Left ventricle myocardium superior (tissue), 1 donor: ENCODE data around the gene HMBS. TPM values are rescaled to one million over a fixed set of nuclear protein-coding genes. Genes with fewer than 3 reads are reported as not detected.
"Not testable (repeated sequence)": the region's sequence is repeated elsewhere in the genome, so short reads cannot be mapped to it uniquely, and the experiment has no call there.

ENCODE experiments used
- ATAC-seq: fragments of 200-7000 bp; cut with Tn5 transposase; one replicate; pipeline ENCODE4 v1.9.1; 2020; ENCODE audit warnings: mild to moderate bottlenecking, moderate library complexity
- DNase-seq: peaks from one replicate; pipeline ENCODE4 v3.0.0-alpha.2; 2020
- intact Hi-C: fragments of 100-400 bp; cut with micrococcal nuclease; formaldehyde crosslinking; loops from one replicate; pipeline ENCODE4 v1.11.0; 2022
- long read RNA-seq: library from polyadenylated mRNA; unstranded; transcript quantifications from one replicate; pipeline ENCODE4 v2.0.0, GENCODE V29; 2021
- total RNA-seq: library from RNA; stranded (reverse); fragmentation: NEBNext Ultra II Directional; extraction: Animal tissue kit (Norgen Biotek cat#: 25700); gene quantifications from one replicate; pipeline ENCODE4 v1.2.1, GENCODE V29; 2021
- donor health status: DM: no; HTN: yes; CAD: no; lungs with severe emphysema.

Gene HMBS
- 24.9 TPM for total RNA-seq
- long read RNA-seq, transcript HMBS-201 (14 exons, 1,501 nt) = major isoform, 51 of 66 reads
- long read RNA-seq, partial matches to known transcripts = 4 of 66 reads
- long read RNA-seq, other reads (novel, unspliced or antisense) = 7 of 66 reads

DNA sequence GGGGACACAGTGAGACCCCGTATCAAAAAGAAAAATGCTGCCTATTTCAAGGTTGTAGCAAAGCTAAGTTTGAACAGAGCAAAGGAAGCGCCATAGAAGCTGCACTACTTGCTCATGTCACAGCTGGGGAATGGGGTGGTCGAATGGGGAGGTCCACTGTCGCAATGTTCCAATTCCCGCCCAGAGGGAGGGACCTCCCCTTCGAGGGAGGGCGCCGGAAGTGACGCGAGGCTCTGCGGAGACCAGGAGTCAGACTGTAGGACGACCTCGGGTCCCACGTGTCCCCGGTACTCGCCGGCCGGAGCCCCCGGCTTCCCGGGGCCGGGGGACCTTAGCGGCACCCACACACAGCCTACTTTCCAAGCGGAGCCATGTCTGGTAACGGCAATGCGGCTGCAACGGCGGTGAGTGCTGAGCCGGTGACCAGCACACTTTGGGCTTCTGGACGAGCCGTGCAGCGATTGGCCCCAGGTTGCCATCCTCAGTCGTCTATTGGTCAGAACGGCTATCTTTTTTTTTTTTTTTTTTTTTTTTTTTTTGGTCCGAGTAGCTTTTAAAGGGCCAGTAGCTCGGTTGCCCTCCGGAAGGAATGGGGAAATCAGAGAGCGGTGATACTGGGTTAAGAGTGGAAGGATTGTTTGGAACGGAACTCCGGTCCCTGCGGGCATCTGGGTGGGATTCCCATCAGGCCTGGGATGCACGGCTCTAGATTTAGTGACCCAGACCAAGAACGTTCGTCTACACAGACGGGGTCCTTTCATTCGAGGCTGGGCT is at the start of gene HMBS:
HMBS (plus strand) TSS at position 219 of the 774 bp plus-strand sequence; CDS start at position 372, 153 bp downstream.
- DNase-seq = peak; percentile 96
- intact Hi-C loops = no loop called here
- ATAC-seq = peak; percentile 98

GRCh38 chr11:119038884-119039283 is 45.8 kb upstream of the HMBS start:
- intact Hi-C loops = no loop called here
- ATAC-seq = no peak
- DNase-seq = no peak

DNA sequence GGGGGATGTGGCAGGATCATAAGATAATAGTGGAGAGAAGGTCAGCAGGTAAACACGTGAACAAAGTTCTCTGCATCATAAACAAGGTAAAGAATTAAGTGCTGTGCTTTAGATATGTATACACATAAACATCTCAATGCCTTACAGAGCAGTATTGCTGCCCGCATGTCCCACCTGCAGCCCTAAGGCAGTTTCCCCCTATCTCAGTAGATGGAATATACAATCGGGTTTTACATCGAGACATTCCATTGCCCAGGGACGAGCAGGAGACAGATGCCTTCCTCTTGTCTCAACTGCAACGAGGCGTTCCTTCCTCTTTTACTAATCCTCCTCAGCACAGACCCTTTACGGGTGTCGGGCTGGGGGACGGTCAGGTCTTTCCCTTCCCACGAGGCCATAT is 45.2 kb upstream of the HMBS start:
- intact Hi-C loops, ATAC-seq, DNase-seq: not testable (repeated sequence)

- intact Hi-C loops = no loop called here
- ATAC-seq = no peak
Measured at GRCh38 chr11:119041821-119042514, 42.7 kb upstream of the HMBS start.

GRCh38 chr11:119042927-119043326 is 41.8 kb upstream of the HMBS start:
- ATAC-seq (no peak), DNase-seq (no peak)
- intact Hi-C loops = no loop called here

More at GRCh38 chr11:119041821-119042514, 42.7 kb upstream of the HMBS start:
- no peak for DNase-seq

GRCh38 chr11:119044708-119045107 is 40.0 kb upstream of the HMBS start:
- intact Hi-C loops = no loop called here
- ATAC-seq (no peak), DNase-seq (no peak)

DNA sequence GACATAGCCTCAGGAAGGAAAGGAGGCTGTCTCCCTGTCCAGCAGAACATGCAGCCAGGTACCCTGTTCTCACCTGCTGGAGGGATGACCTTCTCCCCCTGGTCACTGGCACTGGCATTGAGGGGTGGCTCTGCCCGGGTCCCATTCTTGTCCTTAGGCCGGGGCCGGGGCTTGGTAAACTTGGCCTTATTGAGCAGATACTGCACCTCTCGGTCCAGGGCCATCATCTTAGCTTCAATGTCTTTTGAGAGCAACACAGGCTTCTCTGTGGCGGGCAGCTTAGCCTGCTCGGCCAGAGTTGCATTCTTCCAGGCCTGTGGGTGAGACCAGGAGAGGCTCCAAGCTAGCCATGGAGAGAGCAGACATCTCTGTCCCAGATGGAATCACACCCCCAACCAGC is 38.2 kb upstream of the HMBS start:
- ATAC-seq (no peak), DNase-seq (no peak)
- intact Hi-C loops = no loop called here

- intact Hi-C loops = no loop called here
- DNase-seq (no peak), ATAC-seq (no peak)
Measured at GRCh38 chr11:119047205-119047604, 37.5 kb upstream of the HMBS start.

GRCh38 chr11:119048644-119049043 is 36.0 kb upstream of the HMBS start:
- intact Hi-C loops = no loop called here
- DNase-seq (no peak), ATAC-seq (no peak)

- no peak for DNase-seq
- no peak for ATAC-seq
- intact Hi-C loops = no loop called here
Measured at GRCh38 chr11:119049081-119049480, 35.6 kb upstream of the HMBS start.

DNA sequence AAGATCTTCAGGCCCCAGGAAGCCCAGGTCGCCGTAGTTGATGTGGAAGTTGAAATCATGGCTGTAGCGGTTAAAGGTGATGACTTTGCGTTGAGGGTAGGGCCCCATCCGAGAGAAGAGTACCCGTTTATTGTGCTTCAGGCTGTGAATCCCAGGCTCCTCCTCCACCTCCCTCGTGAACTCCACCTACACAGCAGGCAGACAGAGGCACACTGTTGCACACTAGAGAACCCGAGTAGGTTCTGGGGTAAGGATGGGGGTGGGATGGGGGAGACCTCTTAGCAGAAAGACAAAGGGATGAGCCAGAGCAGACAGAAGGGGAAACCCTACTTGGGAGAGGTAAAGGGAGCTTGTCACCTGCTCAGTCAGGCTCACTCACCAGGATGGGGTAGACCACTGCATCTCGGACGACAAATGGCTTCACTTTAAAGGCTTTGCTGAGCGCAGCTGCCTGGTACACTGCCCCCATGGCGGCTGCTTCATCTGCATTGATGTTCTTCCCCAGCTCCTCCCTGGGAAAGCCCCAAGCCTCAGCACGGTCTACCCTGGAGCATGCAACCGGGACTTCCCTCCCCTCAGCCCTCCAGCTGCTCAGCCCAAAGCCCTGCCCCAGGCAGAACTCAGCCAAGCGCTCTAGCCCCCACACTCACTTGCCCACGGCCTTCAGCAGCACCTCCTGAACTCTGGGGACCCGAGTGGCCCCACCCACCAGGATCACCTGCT is 33.1 kb upstream of the HMBS start:
- intact Hi-C loops = no loop called here
- no peak for DNase-seq
- no peak for ATAC-seq

DNA sequence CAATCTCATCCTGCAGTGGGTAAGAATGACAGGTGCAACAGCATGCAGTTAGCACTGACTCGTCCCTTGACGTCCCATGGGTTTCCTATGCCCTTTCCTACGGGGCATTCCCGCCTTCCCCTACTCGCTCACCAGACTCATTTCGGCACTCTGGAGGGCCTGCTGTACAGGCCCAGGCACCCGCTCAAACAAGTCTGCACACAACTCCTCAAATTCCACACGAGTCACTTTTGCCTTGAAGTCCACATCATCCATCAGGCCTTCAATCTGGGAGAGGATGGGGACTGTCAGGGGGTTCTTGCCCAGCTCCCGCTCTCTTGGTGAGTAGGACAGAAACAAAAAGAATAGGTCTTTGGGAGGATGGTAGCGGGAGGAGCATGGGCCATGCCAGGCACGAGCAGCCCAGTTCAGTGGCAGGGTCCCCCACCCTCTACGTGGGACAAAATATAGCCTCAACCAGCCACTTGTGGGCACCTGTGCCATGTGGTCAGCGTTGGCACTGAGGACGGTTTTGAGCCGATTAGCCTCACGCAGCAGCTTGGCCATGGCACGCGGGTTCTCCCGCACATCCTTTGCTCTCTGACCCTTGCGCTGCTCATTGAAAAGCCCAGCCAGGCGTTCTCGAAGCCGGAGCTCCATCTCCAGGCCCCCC is 32.4 kb upstream of the HMBS start:
- no peak for DNase-seq
- intact Hi-C loops = no loop called here
- no peak for ATAC-seq

DNA sequence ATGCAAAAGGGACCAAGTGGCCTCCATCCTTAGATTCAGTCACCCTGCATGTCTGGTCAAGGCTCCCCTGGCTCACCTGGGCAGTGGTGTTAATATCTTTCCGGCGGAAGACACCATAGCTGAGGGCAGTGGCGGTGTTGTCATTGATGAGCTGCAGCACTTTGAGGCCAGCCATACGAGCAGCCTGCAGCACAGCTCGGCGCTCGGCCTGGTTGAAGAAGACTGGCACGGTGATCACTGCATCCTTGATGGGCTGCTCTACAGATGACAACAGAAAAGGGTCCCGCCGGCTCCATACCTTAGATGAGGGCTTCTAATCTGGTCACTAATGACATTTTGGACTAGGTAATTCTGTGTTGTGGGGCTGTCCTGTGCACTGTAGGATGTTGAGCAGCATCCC is 30.3 kb upstream of the HMBS start:
- intact Hi-C loops = no loop called here
- no peak for DNase-seq
- ATAC-seq = no peak

DNA sequence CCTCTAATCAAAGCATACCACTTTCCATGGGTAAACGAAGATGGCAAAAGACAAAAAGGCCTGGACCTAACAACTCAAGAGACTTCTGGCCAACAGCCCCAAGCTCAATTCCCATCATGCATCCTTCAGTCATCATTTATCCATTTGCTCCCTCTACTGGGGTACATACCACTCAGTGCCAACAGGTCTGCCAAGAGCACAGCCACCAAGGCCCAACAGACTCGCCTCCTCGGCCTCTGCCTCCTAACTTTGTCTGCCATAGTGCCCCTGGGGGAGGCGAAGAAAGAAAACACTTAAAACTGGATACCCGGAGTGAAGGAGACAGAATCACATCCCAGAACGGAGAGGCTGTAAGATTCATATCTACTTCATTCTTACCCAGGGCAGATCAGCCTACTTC is 28.8 kb upstream of the HMBS start:
- no peak for ATAC-seq
- no peak for DNase-seq
- intact Hi-C loops = no loop called here

DNA sequence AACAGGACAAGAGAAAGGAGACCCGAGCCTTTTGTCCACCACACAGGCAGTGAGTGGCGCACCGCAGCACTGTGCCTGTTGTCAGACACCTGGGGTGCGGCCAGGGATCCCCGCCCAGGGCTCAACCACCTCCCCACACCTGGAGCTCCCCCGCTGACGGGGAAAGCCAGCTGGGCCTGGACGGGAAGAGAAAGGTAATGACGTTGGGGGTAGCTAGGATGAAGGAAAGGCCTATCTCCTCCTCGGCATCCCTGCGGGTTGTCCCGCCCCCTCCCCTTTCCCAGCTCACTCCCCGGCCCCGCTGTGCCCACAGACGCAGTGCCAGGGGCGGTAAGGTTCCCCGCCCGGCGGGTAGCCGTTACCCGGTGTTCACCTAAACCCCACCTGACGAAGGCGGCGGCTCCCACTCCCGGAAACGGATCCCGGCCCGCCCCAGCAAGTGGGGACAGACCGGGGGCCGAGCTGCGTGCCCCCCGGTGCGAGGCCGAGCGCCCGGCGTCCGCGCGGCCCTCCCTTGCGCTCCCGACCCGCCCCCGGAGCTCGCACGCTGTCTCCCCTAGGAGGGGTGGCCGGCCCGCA is 28.2 kb upstream of the HMBS start:
- peak; percentile 10 for ATAC-seq
- intact Hi-C loops = no loop called here
- DNase-seq = peak; percentile 42

DNA sequence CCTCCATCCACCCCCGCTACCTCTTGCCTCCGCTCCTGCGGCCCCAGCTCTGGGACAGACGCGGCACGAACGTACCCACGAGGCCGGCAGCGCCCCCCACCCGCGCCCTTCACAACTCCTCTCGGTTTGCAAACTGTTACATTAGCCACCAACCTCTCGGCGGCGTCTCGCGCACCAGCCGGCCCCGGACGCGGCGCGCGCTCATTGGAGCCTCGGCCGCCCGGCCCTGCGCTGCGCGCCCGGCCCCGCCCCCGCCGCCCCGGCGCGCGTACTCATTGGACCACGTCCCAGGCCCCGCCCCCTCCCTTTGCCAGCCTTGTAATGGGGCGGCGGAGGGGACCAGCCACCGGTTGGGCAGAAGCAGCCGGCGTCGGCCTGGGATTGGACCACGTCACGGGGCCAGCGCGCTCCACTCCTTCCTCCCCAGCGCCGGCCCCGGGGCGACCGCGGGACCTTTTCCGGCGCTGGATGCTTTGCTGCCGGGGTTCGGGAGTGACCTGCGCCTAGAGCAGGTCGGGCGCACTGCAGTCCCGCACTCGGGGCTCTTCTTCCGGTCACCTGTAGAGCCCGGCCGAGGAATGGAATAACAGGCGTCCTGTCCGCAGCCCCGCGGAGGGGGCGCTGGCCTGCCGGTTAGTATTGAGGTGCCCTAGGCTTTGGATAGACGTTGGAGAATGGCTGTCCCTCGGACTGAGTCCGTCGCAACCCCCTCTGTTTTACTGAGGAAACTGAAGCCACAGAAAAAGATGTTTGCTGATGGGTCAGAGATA is 27.5 kb upstream of the HMBS start, which contains the start of gene HYOU1:
HYOU1 (minus strand) TSS at position 206 of the 770 bp plus-strand sequence. CDS start 1,045 bp downstream, outside the sequence.
- DNase-seq = peak; percentile 99
- ATAC-seq = peak; percentile 97
- intact Hi-C loops = no loop called here

- DNase-seq, ATAC-seq, intact Hi-C loops: not testable (repeated sequence)
Measured at GRCh38 chr11:119059128-119059527, 25.6 kb upstream of the HMBS start.

DNA sequence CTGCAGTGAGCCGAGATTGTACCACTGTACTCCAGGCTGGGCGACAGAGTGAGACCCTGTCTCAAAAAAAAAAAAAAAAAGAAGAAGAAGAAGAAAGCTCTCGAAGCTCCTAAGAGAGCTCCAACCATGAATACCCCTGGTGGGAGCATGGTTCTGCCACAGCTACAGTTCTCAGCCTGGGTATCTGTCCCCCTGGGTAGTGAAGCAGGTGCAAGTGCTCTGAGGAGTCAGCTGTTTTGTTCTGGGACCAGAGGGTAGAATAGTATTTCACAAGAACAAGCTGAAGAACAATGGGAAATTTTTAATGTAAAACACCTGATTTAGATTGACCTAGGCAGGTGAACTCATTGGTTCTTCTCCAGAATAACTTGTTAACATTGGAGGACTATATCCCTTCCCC is 23.4 kb upstream of the HMBS start:
- intact Hi-C loops = no loop called here
- DNase-seq (no peak), ATAC-seq (no peak)
